A549 (cell line): ENCODE data around the gene ITPRIPL2. TPM values are rescaled to one million over a fixed set of nuclear protein-coding genes. Genes with fewer than 3 reads are reported as not detected.

ENCODE experiments used
- ATAC-seq, 2 experiments: fragments of 200-7000 bp in 1 of 2; fragments of >200 bp in 1 of 2; cut with Nextera tagmentation in 1 of 2; cut with Tn5 transposase in 1 of 2; 3 replicates each; pipeline versions ENCODE4 v1.8.0 to v1.9.1; 2018 to 2020; ENCODE audit warnings: mild to moderate bottlenecking in 1 of 2, moderate library complexity in 1 of 2
- CTCF ChIA-PET: fragments of 300-600 bp; sonication (Branson Sonifier 250); formaldehyde crosslinking; extraction: SDS; loops from one replicate; lab custom pipeline; 2021; ENCODE audit warnings: antibody characterized with exemption, inconsistent platforms; lab: Yijun Ruan, JAX
- POLR2A ChIA-PET: fragments of 350-600 bp; formaldehyde crosslinking; extraction: SDS; loops from one replicate; lab custom pipeline; 2021; ENCODE audit warnings: antibody characterized with exemption, inconsistent platforms; lab: Yijun Ruan, JAX
- DNase-seq, 2 experiments: peaks; one replicate each; pipeline versions ENCODE4 v3.0.0 to v3.0.0-alpha.2; 2011 to 2016; ENCODE audit warnings: low read depth in 1 of 2, low spot score in 1 of 2
- FAIRE-seq: peaks from 2 replicates; lab custom pipeline; 2011; peaks lifted over from hg19 to GRCh38; lab: Jason Lieb, UNC
- H3K27ac ChIP-seq, 2 experiments: fragments of >200 bp; sonication (Bioruptor Twin); formaldehyde crosslinking; 3 replicates each; pipeline ENCODE4 v1.5.1; 2016 to 2017
- H3K4me1 ChIP-seq: fragments of >200 bp; sonication (Bioruptor Twin); formaldehyde crosslinking; 3 replicates; pipeline ENCODE4 v1.6.1; 2016
- H3K4me2 ChIP-seq: fragments of >200 bp; sonication (Bioruptor Twin); formaldehyde crosslinking; 3 replicates; pipeline ENCODE4 v1.6.1; 2016
- H3K4me3 ChIP-seq: fragments of >200 bp; sonication (Bioruptor Twin); formaldehyde crosslinking; 3 replicates; pipeline ENCODE4 v1.5.1; 2016
- H3K9me3 ChIP-seq: fragments of >200 bp; sonication (Bioruptor Twin); formaldehyde crosslinking; 3 replicates; pipeline ENCODE4 v1.6.1; 2016
- CBX2 ChIP-seq: fragments of 200-600 bp; sonication (generic); IDR thresholded peaks from 2 replicates; pipeline ENCODE4 v1.6.1; 2016; ENCODE audit warnings: low read depth, mild to moderate bottlenecking, borderline replicate concordance
- CBX8 ChIP-seq: fragments of 200-600 bp; sonication (generic); IDR thresholded peaks from 2 replicates; pipeline ENCODE4 v1.6.1; 2016
- EHF ChIP-seq: fragments of 250-450 bp; sonication (Bioruptor Pico); IDR thresholded peaks from 2 replicates; pipeline ENCODE4 v1.5.0; 2020; ENCODE audit warnings: mild to moderate bottlenecking
- EHMT2 ChIP-seq: fragments of 200-600 bp; sonication (generic); IDR thresholded peaks from 2 replicates; pipeline ENCODE4 v1.6.1; 2016; ENCODE audit warnings: antibody characterized with exemption, low read depth, mild to moderate bottlenecking, moderate library complexity
- FOXS1 ChIP-seq: fragments of 250-450 bp; sonication (Bioruptor Pico); IDR thresholded peaks from 2 replicates; pipeline ENCODE4 v1.5.0; 2020; ENCODE audit warnings: mild to moderate bottlenecking, moderate library complexity
- HMGXB4 ChIP-seq: fragments of 250-450 bp; sonication (Bioruptor Pico); IDR thresholded peaks from 2 replicates; pipeline ENCODE4 v1.5.0; 2021; ENCODE audit warnings: mild to moderate bottlenecking, moderate library complexity, borderline replicate concordance
- HOXA7 ChIP-seq: fragments of 250-450 bp; sonication (Bioruptor Pico); IDR thresholded peaks from 2 replicates; pipeline ENCODE4 v1.5.0; 2020; ENCODE audit warnings: mild to moderate bottlenecking, moderate library complexity
- HOXB13 ChIP-seq: fragments of 250-450 bp; sonication (Bioruptor Pico); IDR thresholded peaks from 2 replicates; pipeline ENCODE4 v1.5.0; 2020; ENCODE audit warnings: low read depth, mild to moderate bottlenecking, moderate library complexity
- JUNB ChIP-seq: fragments of >200 bp; sonication (Bioruptor Twin); formaldehyde crosslinking; IDR thresholded peaks from 2 replicates; pipeline ENCODE4 v1.6.1; 2016
- MAZ ChIP-seq: fragments of 150-350 bp; IDR thresholded peaks from 2 replicates; pipeline ENCODE4 v1.6.1; 2014; ENCODE audit warnings: antibody characterized with exemption, low read depth, low read length, borderline replicate concordance
- NPAS2 ChIP-seq: fragments of 250-450 bp; sonication (Bioruptor Pico); IDR thresholded peaks from 2 replicates; pipeline ENCODE4 v1.8.0; 2022; ENCODE audit warnings: mild to moderate bottlenecking, moderate library complexity, borderline replicate concordance
- NR3C1 ChIP-seq: fragments of >200 bp; sonication (Bioruptor Twin); formaldehyde crosslinking; IDR thresholded peaks from 3 replicates; pipeline ENCODE4 v1.6.1; 2017
- PBX3 ChIP-seq: IDR thresholded peaks from 2 replicates; pipeline ENCODE4 v1.6.1; 2012
- RARB ChIP-seq: fragments of 250-450 bp; sonication (Bioruptor Pico); IDR thresholded peaks from 2 replicates; pipeline ENCODE4 v1.8.0; 2021; ENCODE audit warnings: mild to moderate bottlenecking, moderate library complexity
- RFX5 ChIP-seq: fragments of 450-650 bp; IDR thresholded peaks from 2 replicates; pipeline ENCODE4 v1.7.1; 2014; ENCODE audit warnings: antibody characterized with exemption, mild to moderate bottlenecking, moderate library complexity
- RNF2 ChIP-seq: fragments of 200-600 bp; sonication (generic); IDR thresholded peaks from 2 replicates; pipeline ENCODE4 v1.6.1; 2016; ENCODE audit warnings: low read depth, mild to moderate bottlenecking, antibody characterized with exemption, moderate library complexity, borderline replicate concordance
- TP53 ChIP-seq: fragments of 250-450 bp; sonication (Bioruptor Pico); IDR thresholded peaks from 2 replicates; pipeline ENCODE4 v1.5.0; 2021; ENCODE audit warnings: mild to moderate bottlenecking, moderate library complexity
- ZC3H11A ChIP-seq: fragments of 450-650 bp; IDR thresholded peaks from 2 replicates; pipeline ENCODE4 v1.6.1; 2014; ENCODE audit warnings: antibody characterized with exemption, mild to moderate bottlenecking
- ZFP36 ChIP-seq: fragments of 450-650 bp; IDR thresholded peaks from 2 replicates; pipeline ENCODE4 v1.6.1; 2014; ENCODE audit warnings: borderline replicate concordance; ENCODE audit not compliant: partially characterized antibody
- ZSCAN20 ChIP-seq: fragments of 250-450 bp; sonication (Bioruptor Pico); IDR thresholded peaks from 2 replicates; pipeline ENCODE4 v1.8.0; 2022; ENCODE audit warnings: mild to moderate bottlenecking, moderate library complexity
- WGBS: methylation state at CpG from one replicate; pipeline ENCODE4 v1.1.6; 2017; ENCODE audit errors: missing lambda C conversion rate; 5-methylcytosine and 5-hydroxymethylcytosine counted together
- polyA plus RNA-seq, 4 experiments: library from polyadenylated mRNA; depleted of rRNA in 3 of 4; stranded (reverse); fragments of >200 nt; fragmentation: RNase III in 1 of 4; extraction: RNeasy Plus Mini Kit Qiagen cat#74134 plus additional on column Dnase treatment in 1 of 4; gene quantifications; 2 replicates in 3 of 4; 3 replicates in 1 of 4; pipeline ENCODE4 v1.2.3, GENCODE V29; 2011 to 2017

The ITPRIPL2 gene
- polyA plus RNA-seq, 2 of the 4 experiments (the other 2 are of a cell fraction), result 15.5 to 17.5 TPM

DNA sequence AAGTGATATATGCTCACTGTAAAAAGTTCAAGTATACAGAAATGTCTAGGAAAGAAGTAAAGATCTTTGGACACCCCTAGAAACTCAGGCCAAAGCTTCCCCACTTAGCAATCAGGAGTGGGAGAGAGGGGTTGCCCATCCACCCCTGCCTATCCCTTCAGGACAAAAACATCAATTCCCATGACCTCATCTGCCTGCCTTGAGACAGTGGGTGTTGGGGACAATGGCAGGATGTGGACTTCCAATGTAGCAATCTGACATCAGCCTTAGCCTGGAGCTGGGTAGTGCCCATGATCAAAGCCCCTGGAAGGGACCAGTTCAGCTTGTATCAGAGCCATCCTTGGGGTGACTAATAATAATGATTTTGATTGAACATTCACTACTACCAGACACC lies 18.1 kb downstream of the ITPRIPL2 start:
- H3K4me1 ChIP-seq, result peaks cover 45% of the 10 kb centered on the region
- peak in 1 of 2 experiments; percentile 4; a peak in 1 of 6 replicates for ATAC-seq
- CTCF ChIA-PET, result interaction anchor here (1.0 to 3.0 kb wide), 4 partner anchors 9 to 48 kb away, joined by 3 to 12 read pairs (median 6); no protein-coding TSS in a partner anchor
- no peak for DNase-seq
- H3K9me3 ChIP-seq, result no peaks in the 10 kb centered on the region; the same call in 2 of the 3 replicates
- no peak for FAIRE-seq
- TF ChIP-seq TP53 (CRISPR knock-in tag), result no peak
- TF ChIP-seq NPAS2, result no peak
- TF ChIP-seq RNF2, result no peak
- no peak for TF ChIP-seq EHMT2
- no peak for TF ChIP-seq MAZ
- no peak for TF ChIP-seq PBX3
- no peak for TF ChIP-seq RFX5
- TF ChIP-seq NR3C1, result no peak
- TF ChIP-seq HOXB13 (CRISPR knock-in tag), result no peak
- TF ChIP-seq HMGXB4 (CRISPR knock-in tag), result no peak
- no peak for TF ChIP-seq HOXA7 (CRISPR knock-in tag)
- TF ChIP-seq JUNB, result no peak
- TF ChIP-seq CBX2, result no peak
- TF ChIP-seq EHF, result no peak
- TF ChIP-seq ZSCAN20 (CRISPR knock-in tag), result no peak; the same call in 1 of the 2 replicates
- TF ChIP-seq RARB, result no peak
- TF ChIP-seq, all 56 proteins: peak for 0
- no peak overlapping the region for H3K4me3 ChIP-seq
- POLR2A ChIA-PET, result interaction anchor here (1.1 kb wide), 1 partner anchor 18 kb away, joined by 4 read pairs; the partner anchor contains the start of gene ITPRIPL2
- peak overlapping the region; percentile 62 for H3K4me2 ChIP-seq
- peak overlapping the region; percentile 69 to 83 for H3K27ac ChIP-seq

DNA sequence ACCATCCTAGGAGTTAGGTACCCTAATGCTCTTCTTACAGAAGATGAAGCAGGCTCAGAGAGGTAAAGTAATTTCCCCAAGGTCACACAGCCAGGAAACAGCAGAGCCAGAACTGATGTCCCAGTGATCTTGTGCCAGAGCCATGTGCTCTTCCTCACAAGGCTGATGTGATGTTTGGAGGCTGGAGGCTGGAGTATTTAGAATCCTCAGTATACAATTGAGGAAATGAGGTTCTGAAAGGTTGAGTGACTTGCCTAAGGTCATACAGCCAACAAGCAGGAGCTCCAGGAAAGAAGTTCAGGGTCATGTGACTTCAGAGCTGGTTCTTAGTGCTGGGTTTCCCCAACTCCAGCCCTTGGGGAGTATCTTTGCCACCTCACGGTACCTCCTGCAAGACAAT lies 18.5 kb downstream of the ITPRIPL2 start:
- peak overlapping the region; percentile 33 to 83; a peak in 4 of 6 replicates for H3K27ac ChIP-seq
- no peak overlapping the region for H3K4me3 ChIP-seq
- TF ChIP-seq ZFP36 (peak; percentile 73), ZSCAN20 (CRISPR knock-in tag) (no peak), HOXA7 (CRISPR knock-in tag) (no peak)
- TF ChIP-seq, all 56 proteins: peak for 1
- Histone ChIP-seq H3K4me1 (peaks cover 49% of the 10 kb centered on the region), H3K4me2 (peak overlapping the region; percentile 62), H3K9me3 (no peaks in the 10 kb centered on the region)
- ATAC-seq, result no peak
- ChIA-PET POLR2A (no interaction called here), CTCF (interaction anchor here (1.0 to 3.0 kb wide), 5 partner anchors 9 to 47 kb away, joined by 3 to 12 read pairs (median 5); no protein-coding TSS in a partner anchor)
- 78% methylated on average over 1 of the region's 1 CpG for WGBS
- FAIRE-seq, result no peak
- DNase-seq, result no peak

DNA sequence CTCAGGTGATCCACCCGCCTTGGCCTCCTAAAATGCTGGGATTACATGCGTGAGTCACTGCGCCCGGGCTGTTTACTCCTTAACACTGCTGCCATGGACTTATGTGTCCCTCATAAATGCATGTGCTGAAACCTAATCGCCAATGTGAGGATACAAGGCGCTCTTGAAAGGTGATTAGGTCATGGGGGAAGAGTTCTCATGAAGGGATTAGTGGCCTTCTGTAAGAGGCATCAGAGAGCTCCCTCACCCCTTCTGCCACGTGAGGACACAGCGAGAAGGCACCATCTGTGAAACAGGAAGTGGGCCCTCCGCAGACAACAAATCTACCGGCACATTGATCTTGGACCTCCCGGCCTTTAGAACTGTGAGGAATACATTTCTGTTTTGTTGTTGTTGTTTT lies 19.1 kb downstream of the ITPRIPL2 start:
- Histone ChIP-seq H3K9me3 (no peaks in the 10 kb centered on the region), H3K4me2 (no peak overlapping the region), H3K4me3 (no peak overlapping the region), H3K4me1 (peaks cover 55% of the 10 kb centered on the region), H3K27ac (peak overlapping the region; percentile 9 to 83; a peak in 1 of 6 replicates)
- FAIRE-seq (no peak), ATAC-seq (no peak), DNase-seq (no peak)
- 87% methylated on average over 11 of the region's 11 CpGs for WGBS
- ChIA-PET POLR2A (no interaction called here), CTCF (interaction anchor here (1.0 to 5.3 kb wide), 6 partner anchors 10 to 152 kb away, joined by 3 to 27 read pairs (median 4); no protein-coding TSS in a partner anchor)
- no peak for TF ChIP-seq TP53 (CRISPR knock-in tag)
- no peak for TF ChIP-seq RFX5
- no peak for TF ChIP-seq ZC3H11A
- TF ChIP-seq CBX8, result no peak
- TF ChIP-seq FOXS1 (CRISPR knock-in tag), result no peak
- TF ChIP-seq JUNB, result no peak
